SK-N-SH treated with all-trans-retinoic acid at 6 μM for 48 hours (cell line): ENCODE data around the gene TSNAXIP1.
A peak's percentile ranks its signal among the peaks of the same experiment; 100 is the strongest.

Experiments
- ATAC-seq: fragments of 200-7000 bp; cut with Tn5 transposase; 3 replicates; pipeline ENCODE4 v1.9.1; 2020; ENCODE audit warnings: mild to moderate bottlenecking, moderate library complexity
- ARNTL ChIP-seq: fragments of 450-650 bp; formaldehyde crosslinking; IDR thresholded peaks from 2 replicates; pipeline ENCODE4 v1.5.0; 2020; ENCODE audit warnings: low read depth, mild to moderate bottlenecking, moderate library complexity, borderline replicate concordance
- BACH2 ChIP-seq: fragments of 250-450 bp; sonication (Bioruptor Pico); IDR thresholded peaks from 2 replicates; pipeline ENCODE4 v1.9.0; 2021; ENCODE audit warnings: mild to moderate bottlenecking, borderline replicate concordance
- CREB5 ChIP-seq: fragments of 250-450 bp; sonication (Bioruptor Pico); IDR thresholded peaks from 2 replicates; pipeline ENCODE4 v1.5.1; 2020; ENCODE audit warnings: low read depth, mild to moderate bottlenecking, moderate library complexity
- CSDC2 ChIP-seq: fragments of 250-450 bp; sonication (Bioruptor Pico); IDR thresholded peaks from 2 replicates; pipeline ENCODE4 v1.5.0; 2020; ENCODE audit warnings: mild to moderate bottlenecking, moderate library complexity
- ESRRG ChIP-seq: fragments of 250-450 bp; sonication (Bioruptor Pico); IDR thresholded peaks from 2 replicates; pipeline ENCODE4 v1.6.1; 2021; ENCODE audit warnings: mild to moderate bottlenecking
- GLIS3 ChIP-seq: fragments of 250-450 bp; sonication (Bioruptor Pico); IDR thresholded peaks from 2 replicates; pipeline ENCODE4 v1.5.0; 2020; ENCODE audit warnings: mild to moderate bottlenecking, moderate library complexity
- ISL1 ChIP-seq: fragments of 250-450 bp; sonication (Bioruptor Pico); IDR thresholded peaks from 2 replicates; pipeline ENCODE4 v2.1.2; 2022; ENCODE audit warnings: mild to moderate bottlenecking, moderate library complexity
- OSR1 ChIP-seq: fragments of 250-450 bp; sonication (Bioruptor Pico); IDR thresholded peaks from 2 replicates; pipeline ENCODE4 v1.8.0; 2022; ENCODE audit warnings: moderate library complexity, mild to moderate bottlenecking, inconsistent platforms
- PPARA ChIP-seq: fragments of 250-450 bp; sonication (Bioruptor Pico); IDR thresholded peaks from 2 replicates; pipeline ENCODE4 v1.5.0; 2020; ENCODE audit warnings: mild to moderate bottlenecking, borderline replicate concordance
- RARB ChIP-seq: fragments of 250-450 bp; sonication (Bioruptor Pico); IDR thresholded peaks from 2 replicates; pipeline ENCODE4 v1.8.0; 2021; ENCODE audit warnings: mild to moderate bottlenecking, moderate library complexity
- TCF4 ChIP-seq: fragments of 250-450 bp; sonication (Bioruptor Pico); IDR thresholded peaks from 2 replicates; pipeline ENCODE4 v1.8.0; 2021; ENCODE audit warnings: mild to moderate bottlenecking, moderate library complexity, borderline replicate concordance
- TOX ChIP-seq: fragments of 250-450 bp; sonication (Bioruptor Pico); IDR thresholded peaks from 2 replicates; pipeline ENCODE4 v1.8.0; 2021; ENCODE audit warnings: mild to moderate bottlenecking, moderate library complexity, borderline replicate concordance
- ZC3H10 ChIP-seq: fragments of 250-450 bp; sonication (Bioruptor Pico); IDR thresholded peaks from 2 replicates; pipeline ENCODE4 v1.5.1; 2021; ENCODE audit warnings: mild to moderate bottlenecking, moderate library complexity
- ZFP3 ChIP-seq: fragments of 250-450 bp; sonication (Bioruptor Pico); IDR thresholded peaks from 2 replicates; pipeline ENCODE4 v1.5.0; 2020; ENCODE audit warnings: mild to moderate bottlenecking, moderate library complexity
- ZFP30 ChIP-seq: fragments of 450-650 bp; formaldehyde crosslinking; IDR thresholded peaks from 2 replicates; pipeline ENCODE4 v1.5.0; 2022; ENCODE audit warnings: mild to moderate bottlenecking, moderate library complexity
- ZNF565 ChIP-seq: fragments of 450-650 bp; formaldehyde crosslinking; conservative IDR thresholded peaks from 2 replicates; pipeline ENCODE4 v1.5.0; 2020; ENCODE audit warnings: low read depth, mild to moderate bottlenecking, moderate library complexity
- ZNF8 ChIP-seq: fragments of 450-650 bp; formaldehyde crosslinking; IDR thresholded peaks from 2 replicates; pipeline ENCODE4 v1.5.0; 2020; ENCODE audit warnings: mild to moderate bottlenecking, moderate library complexity
- TF ChIP-seq, protein P1 (sequence below): fragments of 250-450 bp; sonication (Bioruptor Pico); IDR thresholded peaks from 2 replicates; pipeline ENCODE4 v1.8.0; 2020; ENCODE audit warnings: mild to moderate bottlenecking, moderate library complexity, borderline replicate concordance
- TF ChIP-seq, protein P2 (sequence below): fragments of 250-450 bp; sonication (Bioruptor Pico); IDR thresholded peaks from 2 replicates; pipeline ENCODE4 v1.5.0; 2020; ENCODE audit warnings: mild to moderate bottlenecking, moderate library complexity
- TF ChIP-seq, protein P3 (sequence below): fragments of 250-450 bp; sonication (Bioruptor Pico); IDR thresholded peaks from 2 replicates; pipeline ENCODE4 v1.5.1; 2021; ENCODE audit warnings: mild to moderate bottlenecking, moderate library complexity
- TF ChIP-seq, protein P4 (sequence below): fragments of 250-450 bp; sonication (Bioruptor Pico); IDR thresholded peaks from 2 replicates; pipeline ENCODE4 v1.8.0; 2021; ENCODE audit warnings: low read depth, mild to moderate bottlenecking, moderate library complexity, borderline replicate concordance

TSNAXIP1 gene

GRCh38 chr16:67806428-67807147, at the start of gene TSNAXIP1, which contains the start of gene RANBP10:
TSNAXIP1 (plus strand) TSS chr16:67806889; CDS start chr16:67807150, 261 bp downstream.
RANBP10 (minus strand) TSS chr16:67806560; CDS start chr16:67806536, 24 bp downstream.
- TF ChIP-seq, protein P1, sequence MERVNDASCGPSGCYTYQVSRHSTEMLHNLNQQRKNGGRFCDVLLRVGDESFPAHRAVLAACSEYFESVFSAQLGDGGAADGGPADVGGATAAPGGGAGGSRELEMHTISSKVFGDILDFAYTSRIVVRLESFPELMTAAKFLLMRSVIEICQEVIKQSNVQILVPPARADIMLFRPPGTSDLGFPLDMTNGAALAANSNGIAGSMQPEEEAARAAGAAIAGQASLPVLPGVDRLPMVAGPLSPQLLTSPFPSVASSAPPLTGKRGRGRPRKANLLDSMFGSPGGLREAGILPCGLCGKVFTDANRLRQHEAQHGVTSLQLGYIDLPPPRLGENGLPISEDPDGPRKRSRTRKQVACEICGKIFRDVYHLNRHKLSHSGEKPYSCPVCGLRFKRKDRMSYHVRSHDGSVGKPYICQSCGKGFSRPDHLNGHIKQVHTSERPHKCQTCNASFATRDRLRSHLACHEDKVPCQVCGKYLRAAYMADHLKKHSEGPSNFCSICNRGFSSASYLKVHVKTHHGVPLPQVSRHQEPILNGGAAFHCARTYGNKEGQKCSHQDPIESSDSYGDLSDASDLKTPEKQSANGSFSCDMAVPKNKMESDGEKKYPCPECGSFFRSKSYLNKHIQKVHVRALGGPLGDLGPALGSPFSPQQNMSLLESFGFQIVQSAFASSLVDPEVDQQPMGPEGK (CRISPR knock-in tag): peak; percentile 43; the same call in 1 of the 2 replicates
- TF ChIP-seq OSR1 (CRISPR knock-in tag) (no peak), TOX (CRISPR knock-in tag) (no peak), ZNF8 (peak; percentile 19; the same call in 1 of the 2 replicates), CSDC2 (CRISPR knock-in tag) (0 out of 2 replicates have a peak, but pooled peaks have one; percentile 60), ZC3H10 (no peak)
- TF ChIP-seq, protein P2, sequence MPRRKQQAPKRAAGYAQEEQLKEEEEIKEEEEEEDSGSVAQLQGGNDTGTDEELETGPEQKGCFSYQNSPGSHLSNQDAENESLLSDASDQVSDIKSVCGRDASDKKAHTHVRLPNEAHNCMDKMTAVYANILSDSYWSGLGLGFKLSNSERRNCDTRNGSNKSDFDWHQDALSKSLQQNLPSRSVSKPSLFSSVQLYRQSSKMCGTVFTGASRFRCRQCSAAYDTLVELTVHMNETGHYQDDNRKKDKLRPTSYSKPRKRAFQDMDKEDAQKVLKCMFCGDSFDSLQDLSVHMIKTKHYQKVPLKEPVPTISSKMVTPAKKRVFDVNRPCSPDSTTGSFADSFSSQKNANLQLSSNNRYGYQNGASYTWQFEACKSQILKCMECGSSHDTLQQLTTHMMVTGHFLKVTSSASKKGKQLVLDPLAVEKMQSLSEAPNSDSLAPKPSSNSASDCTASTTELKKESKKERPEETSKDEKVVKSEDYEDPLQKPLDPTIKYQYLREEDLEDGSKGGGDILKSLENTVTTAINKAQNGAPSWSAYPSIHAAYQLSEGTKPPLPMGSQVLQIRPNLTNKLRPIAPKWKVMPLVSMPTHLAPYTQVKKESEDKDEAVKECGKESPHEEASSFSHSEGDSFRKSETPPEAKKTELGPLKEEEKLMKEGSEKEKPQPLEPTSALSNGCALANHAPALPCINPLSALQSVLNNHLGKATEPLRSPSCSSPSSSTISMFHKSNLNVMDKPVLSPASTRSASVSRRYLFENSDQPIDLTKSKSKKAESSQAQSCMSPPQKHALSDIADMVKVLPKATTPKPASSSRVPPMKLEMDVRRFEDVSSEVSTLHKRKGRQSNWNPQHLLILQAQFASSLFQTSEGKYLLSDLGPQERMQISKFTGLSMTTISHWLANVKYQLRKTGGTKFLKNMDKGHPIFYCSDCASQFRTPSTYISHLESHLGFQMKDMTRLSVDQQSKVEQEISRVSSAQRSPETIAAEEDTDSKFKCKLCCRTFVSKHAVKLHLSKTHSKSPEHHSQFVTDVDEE (CRISPR knock-in tag): peak; percentile 84
- peak; percentile 98 for ATAC-seq

GRCh38 chr16:67758006-67758405, 48.7 kb upstream of the TSNAXIP1 start:
- no peak for ATAC-seq
- TF ChIP-seq ARNTL (CRISPR knock-in tag): no peak
- TF ChIP-seq OSR1 (CRISPR knock-in tag): no peak
- TF ChIP-seq, protein P3, sequence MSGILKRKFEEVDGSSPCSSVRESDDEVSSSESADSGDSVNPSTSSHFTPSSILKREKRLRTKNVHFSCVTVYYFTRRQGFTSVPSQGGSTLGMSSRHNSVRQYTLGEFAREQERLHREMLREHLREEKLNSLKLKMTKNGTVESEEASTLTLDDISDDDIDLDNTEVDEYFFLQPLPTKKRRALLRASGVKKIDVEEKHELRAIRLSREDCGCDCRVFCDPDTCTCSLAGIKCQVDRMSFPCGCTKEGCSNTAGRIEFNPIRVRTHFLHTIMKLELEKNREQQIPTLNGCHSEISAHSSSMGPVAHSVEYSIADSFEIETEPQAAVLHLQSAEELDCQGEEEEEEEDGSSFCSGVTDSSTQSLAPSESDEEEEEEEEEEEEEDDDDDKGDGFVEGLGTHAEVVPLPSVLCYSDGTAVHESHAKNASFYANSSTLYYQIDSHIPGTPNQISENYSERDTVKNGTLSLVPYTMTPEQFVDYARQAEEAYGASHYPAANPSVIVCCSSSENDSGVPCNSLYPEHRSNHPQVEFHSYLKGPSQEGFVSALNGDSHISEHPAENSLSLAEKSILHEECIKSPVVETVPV (CRISPR knock-in tag): no peak
- TF ChIP-seq TOX (CRISPR knock-in tag): no peak
- no peak for TF ChIP-seq GLIS3
- TF ChIP-seq ZFP3 (CRISPR knock-in tag): no peak
- TF ChIP-seq, protein P4, sequence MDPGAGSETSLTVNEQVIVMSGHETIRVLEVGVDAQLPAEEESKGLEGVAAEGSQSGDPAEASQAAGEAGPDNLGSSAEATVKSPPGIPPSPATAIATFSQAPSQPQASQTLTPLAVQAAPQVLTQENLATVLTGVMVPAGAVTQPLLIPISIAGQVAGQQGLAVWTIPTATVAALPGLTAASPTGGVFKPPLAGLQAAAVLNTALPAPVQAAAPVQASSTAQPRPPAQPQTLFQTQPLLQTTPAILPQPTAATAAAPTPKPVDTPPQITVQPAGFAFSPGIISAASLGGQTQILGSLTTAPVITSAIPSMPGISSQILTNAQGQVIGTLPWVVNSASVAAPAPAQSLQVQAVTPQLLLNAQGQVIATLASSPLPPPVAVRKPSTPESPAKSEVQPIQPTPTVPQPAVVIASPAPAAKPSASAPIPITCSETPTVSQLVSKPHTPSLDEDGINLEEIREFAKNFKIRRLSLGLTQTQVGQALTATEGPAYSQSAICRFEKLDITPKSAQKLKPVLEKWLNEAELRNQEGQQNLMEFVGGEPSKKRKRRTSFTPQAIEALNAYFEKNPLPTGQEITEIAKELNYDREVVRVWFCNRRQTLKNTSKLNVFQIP (CRISPR knock-in tag): no peak
- TF ChIP-seq RARB (CRISPR knock-in tag): no peak
- no peak for TF ChIP-seq ZNF8
- TF ChIP-seq ISL1: no peak
- no peak for TF ChIP-seq ZC3H10
- no peak for TF ChIP-seq TCF4 (CRISPR knock-in tag)
- TF ChIP-seq CREB5: no peak
- TF ChIP-seq ZFP30: no peak

GRCh38 chr16:67758966-67759365, 47.7 kb upstream of the TSNAXIP1 start:
- ATAC-seq: no peak
- no peak for TF ChIP-seq ARNTL (CRISPR knock-in tag)
- TF ChIP-seq CSDC2 (CRISPR knock-in tag): no peak
- no peak for TF ChIP-seq ZFP3 (CRISPR knock-in tag)
- TF ChIP-seq PPARA (CRISPR knock-in tag): no peak
- no peak for TF ChIP-seq ESRRG (CRISPR knock-in tag)
- TF ChIP-seq BACH2 (CRISPR knock-in tag): no peak
- TF ChIP-seq TCF4 (CRISPR knock-in tag): no peak
- TF ChIP-seq, protein P2 (CRISPR knock-in tag): no peak
- TF ChIP-seq, protein P3 (CRISPR knock-in tag): no peak
- no peak for TF ChIP-seq ZNF565 (CRISPR knock-in tag)
- TF ChIP-seq TOX (CRISPR knock-in tag): no peak
- TF ChIP-seq ZC3H10: no peak
